Mesodermal cell (in vitro differentiated cells): ENCODE data around the gene PRSS38.

ENCODE experiments used
- H3K27ac ChIP-seq: 2 replicates; pipeline ENCODE4 v1.7.0; 2013; ENCODE audit warnings: mild to moderate bottlenecking, low read depth, low read length, moderate library complexity; ENCODE audit not compliant: severe bottlenecking
- H3K36me3 ChIP-seq: 2 replicates; pipeline ENCODE4 v1.7.1; 2013; ENCODE audit warnings: mild to moderate bottlenecking, low read length, moderate library complexity; ENCODE audit not compliant: control insufficient read depth, insufficient read depth
- H3K4me1 ChIP-seq: one replicate; pipeline ENCODE4 v1.7.1; 2013; ENCODE audit warnings: mild to moderate bottlenecking, low read length; ENCODE audit not compliant: insufficient read depth, control insufficient read depth, poor library complexity, severe bottlenecking
- H3K4me3 ChIP-seq: 2 replicates; pipeline ENCODE4 v1.7.0; 2013; ENCODE audit warnings: low read length, control low read depth, mild to moderate bottlenecking; ENCODE audit not compliant: insufficient read depth, poor library complexity, severe bottlenecking; ENCODE audit errors: extremely low read depth
- H3K9me3 ChIP-seq: 2 replicates; pipeline ENCODE4 v1.7.1; 2013; ENCODE audit warnings: mild to moderate bottlenecking, low read length, moderate library complexity; ENCODE audit not compliant: control insufficient read depth
- WGBS, 2 experiments: methylation state at CpG; one replicate each; pipeline ENCODE4 v1.1.5; 2013; ENCODE audit warnings: missing lambda C conversion rate in 2 of 2; ENCODE audit not compliant: insufficient coverage in 2 of 2; 5-methylcytosine and 5-hydroxymethylcytosine counted together

The PRSS38 gene

GRCh38 chr1:227788271-227789083 lies 27.0 kb upstream of the PRSS38 start:
- H3K4me1 ChIP-seq = peaks cover 1% of the 10 kb centered on the region
- no peaks in the 10 kb centered on the region for H3K36me3 ChIP-seq
- 2% methylated on average over 38 to 49 of the region's 68 CpGs for WGBS, 2 experiments
- no peaks in the 10 kb centered on the region for H3K9me3 ChIP-seq
- no peak overlapping the region for H3K27ac ChIP-seq
- peak overlapping the region; percentile 44 for H3K4me3 ChIP-seq

GRCh38 chr1:227789084-227790033 lies 26.1 kb upstream of the PRSS38 start:
- H3K4me1 ChIP-seq = peaks cover 9% of the 10 kb centered on the region
- peak overlapping the region; percentile 44 for H3K4me3 ChIP-seq
- H3K36me3 ChIP-seq = no peaks in the 10 kb centered on the region
- H3K27ac ChIP-seq = no peak overlapping the region
- 56 to 61% methylated on average over 20 of the region's 23 CpGs for WGBS, 2 experiments
- no peaks in the 10 kb centered on the region for H3K9me3 ChIP-seq

- H3K27ac ChIP-seq = no peak overlapping the region
- no peaks in the 10 kb centered on the region for H3K9me3 ChIP-seq
- no peak overlapping the region for H3K4me3 ChIP-seq
- peaks cover 13% of the 10 kb centered on the region for H3K4me1 ChIP-seq
- no peaks in the 10 kb centered on the region for H3K36me3 ChIP-seq
- 74 to 100% methylated on average over 2 of the region's 2 CpGs for WGBS, 2 experiments
These were observed 25.5 kb upstream of the PRSS38 start for GRCh38 chr1:227790034-227790400.

GRCh38 chr1:227790868-227791267 lies 24.6 kb upstream of the PRSS38 start:
- H3K27ac ChIP-seq = no peak overlapping the region
- H3K4me3 ChIP-seq = no peak overlapping the region
- H3K4me1 ChIP-seq = peaks cover 13% of the 10 kb centered on the region
- 89 to 100% methylated on average over 3 to 4 of the region's 4 CpGs for WGBS, 2 experiments
- H3K9me3 ChIP-seq = no peaks in the 10 kb centered on the region
- no peaks in the 10 kb centered on the region for H3K36me3 ChIP-seq

- H3K36me3 ChIP-seq = no peaks in the 10 kb centered on the region
- peaks cover 13% of the 10 kb centered on the region for H3K4me1 ChIP-seq
- H3K4me3 ChIP-seq = no peak overlapping the region
- WGBS, 2 experiments = 92 to 100% methylated on average over 4 of the region's 6 CpGs
- no peak overlapping the region for H3K27ac ChIP-seq
- H3K9me3 ChIP-seq = no peaks in the 10 kb centered on the region
These were observed 23.9 kb upstream of the PRSS38 start for GRCh38 chr1:227791425-227792143.

GRCh38 chr1:227792216-227793078 lies 23.0 kb upstream of the PRSS38 start:
- no peaks in the 10 kb centered on the region for H3K9me3 ChIP-seq
- peaks cover 13% of the 10 kb centered on the region for H3K4me1 ChIP-seq
- WGBS, 2 experiments = 81 to 91% methylated on average over 12 to 16 of the region's 19 CpGs
- H3K4me3 ChIP-seq = no peak overlapping the region
- no peak overlapping the region for H3K27ac ChIP-seq
- no peaks in the 10 kb centered on the region for H3K36me3 ChIP-seq

GRCh38 chr1:227793079-227793947 lies 22.2 kb upstream of the PRSS38 start:
- H3K4me1 ChIP-seq = peaks cover 13% of the 10 kb centered on the region
- H3K4me3 ChIP-seq = no peak overlapping the region
- no peaks in the 10 kb centered on the region for H3K36me3 ChIP-seq
- H3K27ac ChIP-seq = no peak overlapping the region
- WGBS, 2 experiments = 79 to 80% methylated on average over 9 to 10 of the region's 10 CpGs
- H3K9me3 ChIP-seq = no peaks in the 10 kb centered on the region

GRCh38 chr1:227793948-227794816 lies 21.3 kb upstream of the PRSS38 start:
- no peak overlapping the region for H3K27ac ChIP-seq
- peaks cover 13% of the 10 kb centered on the region for H3K4me1 ChIP-seq
- no peak overlapping the region for H3K4me3 ChIP-seq
- WGBS, 2 experiments = 72 to 77% methylated on average over 8 to 9 of the region's 12 CpGs
- H3K36me3 ChIP-seq = no peaks in the 10 kb centered on the region
- H3K9me3 ChIP-seq = no peaks in the 10 kb centered on the region

GRCh38 chr1:227794817-227795192 lies 20.7 kb upstream of the PRSS38 start:
- H3K36me3 ChIP-seq = no peaks in the 10 kb centered on the region
- no peaks in the 10 kb centered on the region for H3K9me3 ChIP-seq
- peaks cover 13% of the 10 kb centered on the region for H3K4me1 ChIP-seq
- no peak overlapping the region for H3K27ac ChIP-seq
- H3K4me3 ChIP-seq = no peak overlapping the region
- 74 to 80% methylated on average over 4 to 11 of the region's 11 CpGs for WGBS, 2 experiments
